HG03280 (cell line): ENCODE data around the gene LRRK1.

Source experiments
- ATAC-seq: cut with Tn5 transposase; IDR thresholded peaks from one replicate; pipeline ENCODE4 v1.9.1; 2021; ENCODE audit warnings: mild to moderate bottlenecking, moderate library complexity; ENCODE audit not compliant: unreplicated experiment

Gene LRRK1

DNA sequence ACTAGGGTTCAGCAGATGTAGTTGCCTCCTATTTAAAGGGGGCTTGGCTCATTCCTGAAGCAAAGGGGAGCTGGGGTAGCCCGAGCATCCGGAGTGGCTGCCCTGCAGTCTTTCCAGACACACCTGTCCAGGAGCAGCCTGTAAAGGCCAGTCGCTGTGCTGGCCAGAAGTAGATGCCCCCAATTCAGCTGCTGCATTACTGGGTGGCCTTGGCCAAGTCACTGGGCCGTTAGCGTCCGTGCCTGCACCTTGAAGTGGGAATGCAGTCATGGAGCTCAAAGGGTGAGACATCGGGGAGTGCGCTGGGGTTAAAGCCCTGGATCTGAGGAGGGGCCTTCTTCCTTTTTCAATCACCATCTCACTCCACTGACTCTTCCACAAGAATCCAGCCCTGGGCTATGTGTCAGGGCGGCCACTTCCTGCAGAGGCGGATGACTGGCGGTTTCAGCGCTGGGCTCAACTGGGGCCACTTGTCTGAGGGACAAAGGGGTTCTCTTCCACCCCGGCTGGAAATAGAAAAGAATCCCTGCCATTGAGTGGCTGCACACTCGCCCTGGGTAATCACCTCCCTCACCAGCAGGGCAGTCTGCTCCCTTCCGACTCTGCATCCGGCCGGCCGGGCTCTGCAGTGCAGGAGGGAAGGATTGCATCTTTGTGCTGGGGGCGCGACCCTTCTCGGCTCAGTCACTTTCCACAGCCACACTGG lies 27.7 kb upstream of the LRRK1 start:
- ATAC-seq, result no peak

DNA sequence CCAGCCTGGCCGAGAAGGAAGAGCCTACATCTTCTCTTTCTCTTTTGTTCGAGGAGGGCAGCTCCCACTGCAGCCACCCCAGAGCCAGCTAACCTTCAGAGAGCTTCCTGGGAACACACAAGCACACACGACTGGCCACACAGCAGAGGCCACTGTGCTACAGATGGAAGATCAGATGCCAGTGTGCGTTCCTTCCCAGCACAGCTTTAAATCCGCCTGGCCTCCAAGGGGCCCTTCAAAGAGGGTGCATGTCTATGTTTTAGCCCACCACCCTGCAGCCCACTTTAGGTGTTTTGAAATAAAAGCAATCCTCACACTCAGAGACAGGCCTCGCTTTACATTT lies 27.2 kb upstream of the LRRK1 start:
- no peak for ATAC-seq

DNA sequence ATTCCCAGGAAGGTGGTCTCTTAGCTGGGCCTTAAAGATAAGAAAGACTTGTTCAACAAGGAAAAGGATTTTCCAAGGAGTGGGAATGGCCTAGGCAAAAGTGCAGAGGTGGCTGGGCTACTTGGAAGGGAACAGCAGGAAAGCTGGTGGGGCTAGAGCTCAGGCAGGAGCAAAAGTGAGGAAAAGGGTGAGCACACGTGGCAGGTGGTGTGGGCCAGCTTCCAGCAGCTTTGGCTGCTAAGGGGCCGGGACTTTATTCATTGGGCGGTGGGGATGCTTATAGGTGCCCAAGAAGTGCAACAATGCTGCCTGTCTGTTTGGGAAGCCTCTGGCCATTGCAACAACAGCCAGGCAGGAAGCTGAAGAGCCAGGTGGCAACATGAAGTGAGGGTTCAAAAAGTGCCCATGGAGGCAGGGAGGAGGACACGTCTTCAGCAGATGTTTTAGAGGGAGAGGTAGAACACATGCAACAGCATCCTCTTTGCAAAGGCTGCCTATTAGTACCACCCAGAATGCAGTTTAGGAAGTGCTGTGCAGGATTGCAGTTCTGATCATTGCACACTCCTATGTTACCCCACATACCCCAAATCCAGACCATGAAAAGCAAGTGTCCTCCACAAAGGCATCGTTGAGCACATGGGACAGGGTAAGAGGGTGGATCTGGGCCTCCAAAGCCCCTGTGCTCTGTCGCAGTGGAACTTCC lies 25.7 kb upstream of the LRRK1 start:
- ATAC-seq, result no peak

GRCh38 chr15:100893964-100894295 lies 25.2 kb upstream of the LRRK1 start:
- no peak for ATAC-seq

GRCh38 chr15:100895721-100896120 lies 23.4 kb upstream of the LRRK1 start:
- no peak for ATAC-seq

GRCh38 chr15:100897221-100898151 lies 21.7 kb upstream of the LRRK1 start:
- ATAC-seq, result no peak

DNA sequence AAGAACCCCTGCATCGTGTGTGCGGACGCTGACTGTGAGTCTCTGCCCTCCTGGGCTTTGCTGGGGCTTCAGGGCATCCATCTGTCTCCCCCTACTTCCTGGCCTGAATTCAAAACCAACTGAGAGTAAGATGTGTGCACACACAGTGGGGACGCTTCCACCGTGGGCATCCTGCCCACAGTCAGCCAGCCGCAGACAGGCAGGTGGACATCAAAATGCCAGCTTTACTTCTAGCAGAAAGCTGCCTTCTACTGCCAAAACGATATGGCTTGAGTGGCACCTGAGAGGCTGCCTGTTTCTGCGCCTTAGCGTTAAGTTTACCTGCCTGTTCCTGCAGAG lies 21.0 kb upstream of the LRRK1 start:
- ATAC-seq, result no peak

- no peak for ATAC-seq
Observed at GRCh38 chr15:100898661-100899462, 20.3 kb upstream of the LRRK1 start.

DNA sequence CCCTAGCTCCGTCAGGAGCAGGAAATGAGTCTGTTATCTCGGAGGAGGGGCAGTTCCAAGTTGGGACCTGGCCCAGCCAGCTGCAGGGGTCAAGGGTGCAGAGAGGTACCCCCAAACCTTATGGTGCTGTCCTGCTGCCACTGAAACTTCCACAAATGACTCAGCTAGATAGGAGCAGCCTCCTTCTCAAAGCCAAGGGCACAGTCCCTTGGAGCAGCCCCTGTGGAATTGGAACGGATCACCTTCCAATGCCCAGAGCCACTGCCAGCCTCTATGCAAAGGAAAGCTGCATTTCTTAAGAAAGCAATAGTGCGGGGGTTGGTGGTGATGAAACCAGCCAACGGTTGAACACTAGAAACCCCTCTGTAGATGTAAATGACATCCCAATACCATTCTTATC lies 19.6 kb upstream of the LRRK1 start:
- ATAC-seq, result no peak

DNA sequence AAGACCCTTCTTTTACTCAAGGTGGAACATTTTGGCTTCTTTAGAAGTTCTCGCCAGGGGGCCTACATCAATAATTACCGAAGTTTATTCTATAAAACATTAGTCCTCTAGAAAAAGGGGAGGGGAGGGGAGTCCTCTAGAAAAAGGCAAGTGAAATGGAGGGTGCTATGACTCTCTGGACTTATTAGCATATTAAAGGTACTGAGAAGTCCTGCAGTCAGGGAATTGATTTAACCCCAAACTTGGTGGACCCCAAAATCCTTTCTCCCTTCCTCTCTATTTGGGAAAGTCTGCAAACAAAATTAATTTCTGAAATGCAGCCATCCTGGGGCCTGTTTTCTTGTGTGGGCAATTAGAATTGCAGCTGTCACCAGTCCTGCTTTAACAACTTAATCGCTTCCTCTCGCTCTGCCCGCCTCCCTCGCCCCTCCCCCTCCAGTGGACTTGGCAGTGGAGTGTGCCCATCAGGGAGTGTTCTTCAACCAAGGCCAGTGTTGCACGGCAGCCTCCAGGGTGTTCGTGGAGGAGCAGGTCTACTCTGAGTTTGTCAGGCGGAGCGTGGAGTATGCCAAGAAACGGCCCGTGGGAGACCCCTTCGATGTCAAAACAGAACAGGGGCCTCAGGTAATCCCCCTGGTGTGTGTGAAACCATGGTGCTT lies 18.9 kb upstream of the LRRK1 start:
- no peak for ATAC-seq

DNA sequence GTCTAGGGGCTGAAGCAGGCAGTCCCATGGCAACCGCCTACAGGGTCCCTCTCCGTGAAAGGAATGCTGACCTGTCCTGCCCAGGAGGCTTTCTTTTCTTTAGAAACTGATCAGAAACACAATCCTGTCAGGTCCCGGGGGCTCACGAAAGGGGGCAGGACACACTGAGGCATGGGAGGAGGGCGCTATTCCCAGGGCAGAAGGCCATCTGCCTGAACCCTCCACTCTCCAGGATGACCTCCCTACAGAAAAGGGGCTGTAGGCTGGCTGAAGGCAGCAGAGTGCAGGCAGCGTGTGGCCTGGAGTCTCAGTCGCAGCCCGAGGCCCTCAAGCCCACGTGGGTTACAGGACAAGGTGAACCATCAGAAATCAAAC lies 18.4 kb upstream of the LRRK1 start:
- no peak for ATAC-seq

DNA sequence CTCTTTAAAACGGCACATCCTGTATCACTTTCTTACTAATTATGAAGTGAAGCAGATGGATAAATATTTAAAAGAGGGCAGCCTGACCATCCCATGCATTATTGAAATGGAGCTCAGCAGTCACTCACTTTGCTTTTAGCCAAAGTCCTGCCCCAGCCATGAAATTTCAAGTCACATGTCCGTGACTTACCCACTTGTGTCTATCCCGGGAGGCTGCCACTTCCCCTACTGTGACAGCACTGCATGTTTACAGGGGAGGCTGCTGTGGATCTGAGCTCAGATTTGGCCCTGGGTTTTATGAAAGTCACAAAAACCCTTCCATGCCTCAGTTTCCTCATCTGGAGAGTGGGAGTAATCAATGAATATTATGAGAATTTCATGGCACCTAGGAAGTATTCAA lies 17.9 kb upstream of the LRRK1 start:
- no peak for ATAC-seq

GRCh38 chr15:100901702-100902435 lies 17.3 kb upstream of the LRRK1 start:
- ATAC-seq, result no peak

DNA sequence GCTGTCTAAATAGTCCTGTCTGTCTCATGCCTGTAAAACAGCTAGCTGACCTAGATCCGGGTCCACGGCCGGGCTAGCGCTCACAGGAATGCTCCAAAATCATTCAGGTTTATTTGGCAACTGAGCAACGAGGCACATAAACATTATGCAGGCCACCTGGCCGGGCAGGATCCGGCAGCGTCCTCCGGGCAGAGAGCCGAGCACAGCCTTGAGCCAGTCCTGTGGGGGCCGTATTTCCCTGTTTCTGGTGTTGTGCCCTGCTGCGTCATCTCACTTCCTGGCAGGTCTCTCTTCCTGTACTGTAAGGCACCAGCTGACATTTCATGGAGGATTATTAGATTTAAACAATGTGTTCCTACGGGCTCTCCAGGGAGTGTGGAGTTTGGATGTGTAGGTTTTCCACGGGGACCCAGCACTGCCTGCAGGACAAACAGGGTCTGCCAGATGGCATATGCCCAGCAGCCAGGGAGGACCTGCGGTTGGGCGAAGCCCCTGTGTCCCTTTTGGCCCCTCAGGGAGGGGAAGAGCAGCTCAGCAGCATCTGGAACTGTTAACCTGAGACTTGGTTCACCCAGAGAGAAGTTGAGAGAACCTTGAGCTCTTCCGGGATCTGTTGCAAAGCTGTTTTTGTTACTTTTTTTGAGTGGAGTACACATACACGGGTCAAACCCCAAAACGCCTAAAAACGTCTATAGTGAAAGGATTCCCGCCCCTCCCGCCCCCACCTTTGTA lies 16.6 kb upstream of the LRRK1 start:
- ATAC-seq, result no peak

DNA sequence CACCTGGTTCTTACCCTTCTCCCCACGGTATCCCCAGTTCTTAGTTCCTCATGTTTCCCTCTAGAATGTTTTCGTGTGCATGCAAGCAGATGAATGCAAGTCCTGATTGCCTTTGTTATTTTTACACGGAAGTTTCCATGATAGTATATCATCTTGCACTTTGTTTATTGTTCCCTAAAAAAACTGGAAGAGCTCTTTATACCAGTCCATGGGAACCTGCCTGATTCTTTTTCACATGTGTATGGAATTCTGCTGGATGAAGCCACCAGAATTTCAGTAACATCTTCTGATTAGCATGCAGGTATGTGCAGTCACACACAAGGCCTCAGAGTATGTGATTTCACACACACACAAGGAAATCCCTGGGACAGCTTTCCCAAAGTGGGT lies 16.0 kb upstream of the LRRK1 start:
- no peak for ATAC-seq

DNA sequence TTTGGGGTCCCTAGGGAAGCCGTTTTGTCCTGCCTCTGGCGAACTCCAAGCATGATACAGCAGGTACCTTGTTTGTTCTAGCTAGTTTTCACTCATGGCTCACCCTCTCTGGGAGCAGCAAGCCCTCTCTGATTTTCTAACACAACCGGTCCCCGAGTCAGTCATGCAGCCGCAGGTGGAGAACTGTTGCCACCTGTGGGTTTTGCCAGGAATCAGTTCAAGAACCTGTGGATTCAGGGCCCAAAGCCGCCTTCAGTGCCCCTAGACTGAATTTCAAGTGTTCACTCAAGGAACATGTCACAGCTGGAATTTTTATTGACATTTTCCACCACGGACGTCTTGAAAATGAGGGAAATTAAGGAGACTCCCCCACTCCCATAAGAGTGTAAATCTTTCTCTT lies 13.3 kb upstream of the LRRK1 start:
- no peak for ATAC-seq

GRCh38 chr15:100908466-100908865 lies 10.7 kb upstream of the LRRK1 start:
- no peak for ATAC-seq

GRCh38 chr15:100909565-100909964 lies 9.6 kb upstream of the LRRK1 start:
- ATAC-seq, result no peak
